Measurements from ENCODE around the gene TBC1D3B. TPM values are rescaled to one million over a fixed set of nuclear protein-coding genes. Genes with fewer than 3 reads are reported as not detected.

Gene TBC1D3B
- polyA plus RNA-seq, 1 donor = 7.1 TPM

DNA sequence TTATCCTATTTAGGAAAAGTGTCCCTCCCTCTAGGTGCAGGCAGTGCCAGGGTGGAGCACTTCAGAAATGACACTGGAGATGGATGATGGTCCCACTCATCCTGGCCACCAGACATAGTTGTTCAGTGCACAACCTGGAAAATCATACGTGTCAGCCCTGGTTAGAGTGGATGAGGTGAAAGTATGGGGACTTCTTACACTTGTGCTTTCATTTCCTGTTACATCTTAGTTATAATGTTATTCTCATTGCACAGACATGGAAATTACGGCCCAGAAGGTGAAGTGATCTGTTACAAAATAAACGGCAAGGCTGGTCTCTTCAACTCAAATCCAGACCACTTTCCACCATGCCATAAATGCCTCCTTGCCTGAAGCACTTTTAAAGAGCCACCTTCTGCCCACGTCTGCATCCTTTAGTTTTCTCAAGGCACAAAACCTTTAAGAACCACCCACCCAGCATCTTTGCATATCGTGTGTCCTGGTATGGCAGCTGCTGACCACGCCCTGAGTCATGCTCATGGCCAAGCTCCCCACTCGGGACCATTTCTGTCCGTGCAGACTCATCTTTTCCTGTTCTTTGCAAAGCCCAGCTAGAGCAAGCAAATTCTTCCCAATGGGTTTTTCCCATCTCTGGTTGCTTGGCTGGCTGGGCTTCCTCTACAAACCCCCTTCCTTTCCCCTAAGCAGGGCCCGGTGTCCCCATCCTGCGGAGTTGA, 22.4 kb downstream of the TBC1D3B start:
- Histone ChIP-seq H3K36me3 (ENCODE audit: control insufficient read depth, insufficient read depth, low read length) (no peaks in the 10 kb centered on the region), H3K4me3 (ENCODE audit: low read length) (no peak overlapping the region), H3K9me3 (ENCODE audit: control insufficient read depth, low read depth, low read length) (no peaks in the 10 kb centered on the region), H3K4me1 (ENCODE audit: control insufficient read depth, insufficient read depth, low read length) (no peaks in the 10 kb centered on the region), H3K27me3 (ENCODE audit: control insufficient read depth, insufficient read depth, low read length) (no peaks in the 10 kb centered on the region), H3K27ac (ENCODE audit: low read length) (no peak overlapping the region)
- DNase-seq = no peak
- WGBS (ENCODE audit: insufficient coverage, low lambda C conversion rate) = no CpG with 5 or more reads among the region's 10 CpGs

DNA sequence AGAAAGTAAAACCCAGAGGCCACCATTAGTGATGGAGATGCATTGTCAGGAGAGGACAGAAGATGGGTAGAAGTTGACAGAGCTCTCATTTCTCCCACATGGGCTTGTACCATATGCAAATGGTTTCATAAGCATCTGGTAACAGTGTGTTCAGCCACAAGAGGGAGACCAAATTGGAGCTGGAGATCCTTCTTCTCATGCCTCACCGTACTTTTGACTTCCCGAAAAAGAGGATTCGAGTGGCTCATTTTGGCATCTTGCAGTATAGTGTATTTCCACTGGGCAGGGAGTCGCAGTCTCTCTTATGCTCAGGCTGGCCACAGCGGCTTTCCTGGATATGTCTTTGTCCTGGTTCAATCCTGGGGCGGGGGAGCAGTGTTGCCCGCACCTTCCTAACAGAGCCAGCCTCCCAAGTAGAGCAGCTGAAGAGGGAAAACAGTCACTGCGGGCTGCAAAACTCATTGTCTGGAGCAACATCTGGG, 23.8 kb downstream of the TBC1D3B start:
- H3K4me3 ChIP-seq (ENCODE audit: low read length) = no peak overlapping the region
- no peaks in the 10 kb centered on the region for H3K4me1 ChIP-seq (ENCODE audit: control insufficient read depth, insufficient read depth, low read length)
- no peak for DNase-seq
- H3K9me3 ChIP-seq (ENCODE audit: control insufficient read depth, low read depth, low read length) = no peaks in the 10 kb centered on the region
- H3K27me3 ChIP-seq (ENCODE audit: control insufficient read depth, insufficient read depth, low read length) = no peaks in the 10 kb centered on the region
- no peak overlapping the region for H3K27ac ChIP-seq (ENCODE audit: low read length)
- H3K36me3 ChIP-seq (ENCODE audit: control insufficient read depth, insufficient read depth, low read length) = no peaks in the 10 kb centered on the region
- WGBS (ENCODE audit: insufficient coverage, low lambda C conversion rate) = no CpG with 5 or more reads among the region's 8 CpGs

DNA sequence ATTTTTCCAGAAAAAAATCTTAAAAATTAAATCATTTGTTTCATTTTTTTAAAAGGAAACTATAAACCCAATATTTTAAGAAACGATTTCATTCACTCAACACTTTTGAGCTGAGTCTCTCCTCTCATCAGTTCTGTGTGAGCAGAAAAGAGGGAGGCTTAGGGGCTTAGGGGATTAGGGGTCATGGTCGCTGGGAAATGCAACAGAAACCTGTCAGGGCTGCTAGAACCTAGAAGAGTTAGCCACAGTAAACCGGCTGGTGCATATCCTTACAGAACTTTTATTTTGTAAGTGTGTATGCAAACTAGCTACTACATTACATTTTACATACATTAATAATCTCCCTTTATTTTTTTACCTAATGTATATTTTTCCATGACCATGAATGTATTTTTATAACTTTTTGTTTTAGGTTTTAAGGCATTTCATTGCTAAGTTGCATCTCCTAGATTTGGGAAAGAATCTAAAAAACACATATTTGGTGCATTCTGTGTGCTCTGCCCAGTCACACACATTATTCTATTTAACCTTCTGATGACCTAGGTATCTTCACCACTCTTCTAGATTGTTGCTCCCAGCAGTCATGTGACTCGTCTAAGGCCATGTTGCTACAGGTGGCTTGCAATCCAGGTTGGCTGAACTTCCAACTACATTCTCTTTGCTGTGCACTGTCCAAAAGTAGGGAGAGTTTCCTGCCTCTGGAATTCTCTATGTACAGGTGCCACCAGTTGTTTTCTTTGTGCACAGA, 24.4 kb downstream of the TBC1D3B start:
- Histone ChIP-seq H3K4me1 (ENCODE audit: control insufficient read depth, insufficient read depth, low read length) (no peaks in the 10 kb centered on the region), H3K9me3 (ENCODE audit: control insufficient read depth, low read depth, low read length) (no peaks in the 10 kb centered on the region), H3K27me3 (ENCODE audit: control insufficient read depth, insufficient read depth, low read length) (no peaks in the 10 kb centered on the region), H3K27ac (ENCODE audit: low read length) (no peak overlapping the region), H3K4me3 (ENCODE audit: low read length) (no peak overlapping the region), H3K36me3 (ENCODE audit: control insufficient read depth, insufficient read depth, low read length) (no peaks in the 10 kb centered on the region)
- no peak for DNase-seq
- 83% methylated on average over 1 of the region's 4 CpGs for WGBS (ENCODE audit: insufficient coverage, low lambda C conversion rate)

DNA sequence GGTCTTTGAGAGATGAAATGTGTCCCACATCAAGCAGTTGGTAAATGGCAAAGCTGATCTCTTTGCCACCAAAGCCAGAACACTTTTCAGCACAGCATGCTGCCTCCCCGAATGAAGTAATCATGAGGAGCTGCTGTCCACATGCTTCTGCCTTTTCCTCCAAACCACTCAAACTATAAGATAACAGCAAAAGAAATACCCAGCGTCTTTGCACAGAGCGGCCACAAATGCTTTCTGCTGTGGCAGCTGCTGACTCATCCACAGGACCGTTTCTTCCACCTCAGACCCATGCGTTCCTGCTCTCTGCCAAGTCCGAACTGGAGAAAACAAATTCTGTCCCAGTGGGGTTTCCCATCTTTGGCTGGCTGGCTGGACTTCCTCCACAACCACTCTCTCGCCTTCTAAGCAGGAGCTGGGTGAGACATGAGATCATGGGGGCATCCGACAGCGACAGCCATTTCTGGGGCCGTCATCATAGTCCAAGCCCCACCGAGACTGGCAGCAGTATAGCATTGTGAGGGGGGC, 27.1 kb downstream of the TBC1D3B start:
- DNase-seq = no peak
- no peaks in the 10 kb centered on the region for H3K4me1 ChIP-seq (ENCODE audit: control insufficient read depth, insufficient read depth, low read length)
- H3K36me3 ChIP-seq (ENCODE audit: control insufficient read depth, insufficient read depth, low read length) = no peaks in the 10 kb centered on the region
- no peaks in the 10 kb centered on the region for H3K27me3 ChIP-seq (ENCODE audit: control insufficient read depth, insufficient read depth, low read length)
- H3K27ac ChIP-seq (ENCODE audit: low read length) = no peak overlapping the region
- no peaks in the 10 kb centered on the region for H3K9me3 ChIP-seq (ENCODE audit: control insufficient read depth, low read depth, low read length)
- no peak overlapping the region for H3K4me3 ChIP-seq (ENCODE audit: low read length)
- WGBS (ENCODE audit: insufficient coverage, low lambda C conversion rate) = no CpG with 5 or more reads among the region's 11 CpGs

DNA sequence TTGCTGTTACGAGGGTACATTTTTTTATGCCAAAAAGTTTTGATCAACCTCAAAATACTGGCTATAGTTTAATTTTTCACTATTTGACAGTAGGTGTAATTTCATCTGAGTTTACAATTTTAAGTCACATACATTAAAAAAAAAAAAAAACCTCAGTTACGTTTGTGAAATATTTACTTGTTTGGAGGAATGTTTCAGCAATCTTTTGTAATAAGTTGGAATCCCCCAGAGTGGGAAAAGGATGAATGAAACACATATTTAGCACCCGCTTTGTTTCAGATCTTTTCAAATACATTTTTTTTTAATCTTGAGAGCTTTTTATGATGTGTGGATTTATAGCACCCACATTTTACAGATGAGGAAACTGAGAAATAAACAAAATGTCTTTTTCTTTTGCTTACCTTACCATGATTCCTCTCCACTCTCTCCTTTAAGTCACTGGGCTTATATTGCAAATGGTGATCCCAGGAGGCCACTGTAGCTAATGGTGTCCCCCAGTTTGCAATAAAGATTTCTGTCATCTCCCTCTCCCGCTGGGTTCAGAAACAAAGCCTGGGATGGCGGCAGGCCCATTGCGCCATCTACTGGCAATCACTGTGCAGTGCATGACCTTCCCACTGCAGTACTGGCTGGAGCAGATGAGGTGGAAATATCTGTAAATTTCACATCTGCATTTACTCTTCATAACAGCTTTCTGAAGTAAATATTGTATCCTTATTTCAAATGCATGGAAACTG, 27.7 kb downstream of the TBC1D3B start:
- WGBS (ENCODE audit: insufficient coverage, low lambda C conversion rate) = 100% methylated on average over 2 of the region's 6 CpGs
- DNase-seq = peak; percentile 49 to 52
- H3K9me3 ChIP-seq (ENCODE audit: control insufficient read depth, low read depth, low read length) = no peaks in the 10 kb centered on the region
- H3K27ac ChIP-seq (ENCODE audit: low read length) = no peak overlapping the region
- H3K27me3 ChIP-seq (ENCODE audit: control insufficient read depth, insufficient read depth, low read length) = no peaks in the 10 kb centered on the region
- H3K4me1 ChIP-seq (ENCODE audit: control insufficient read depth, insufficient read depth, low read length) = no peaks in the 10 kb centered on the region
- H3K4me3 ChIP-seq (ENCODE audit: low read length) = no peak overlapping the region
- H3K36me3 ChIP-seq (ENCODE audit: control insufficient read depth, insufficient read depth, low read length) = no peaks in the 10 kb centered on the region

DNA sequence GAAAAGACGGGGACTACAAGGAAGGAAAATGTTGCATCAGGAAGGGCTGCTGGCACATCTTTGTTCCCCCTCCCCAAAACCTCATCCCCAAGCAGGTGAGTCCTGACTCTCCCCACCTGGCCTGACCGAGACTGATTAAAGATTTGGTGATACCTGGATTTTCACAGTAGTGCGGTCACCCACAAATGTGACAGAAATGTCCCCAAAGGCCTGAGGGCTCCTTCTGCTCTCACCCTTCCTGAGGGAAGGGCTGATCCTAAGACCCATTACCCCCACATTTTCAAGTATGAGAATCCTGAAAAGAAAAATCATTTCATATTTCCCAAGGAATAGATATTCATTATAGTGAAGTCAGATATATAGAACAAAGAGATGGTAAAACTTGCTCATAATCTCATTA, 28.8 kb downstream of the TBC1D3B start:
- Histone ChIP-seq H3K36me3 (ENCODE audit: control insufficient read depth, insufficient read depth, low read length) (no peaks in the 10 kb centered on the region), H3K4me3 (ENCODE audit: low read length) (no peak overlapping the region), H3K27me3 (ENCODE audit: control insufficient read depth, insufficient read depth, low read length) (no peaks in the 10 kb centered on the region), H3K4me1 (ENCODE audit: control insufficient read depth, insufficient read depth, low read length) (no peaks in the 10 kb centered on the region), H3K9me3 (ENCODE audit: control insufficient read depth, low read depth, low read length) (no peaks in the 10 kb centered on the region), H3K27ac (ENCODE audit: low read length) (no peak overlapping the region)
- DNase-seq = no peak
- WGBS (ENCODE audit: insufficient coverage, low lambda C conversion rate) = no CpG with 5 or more reads among the region's 3 CpGs

DNA sequence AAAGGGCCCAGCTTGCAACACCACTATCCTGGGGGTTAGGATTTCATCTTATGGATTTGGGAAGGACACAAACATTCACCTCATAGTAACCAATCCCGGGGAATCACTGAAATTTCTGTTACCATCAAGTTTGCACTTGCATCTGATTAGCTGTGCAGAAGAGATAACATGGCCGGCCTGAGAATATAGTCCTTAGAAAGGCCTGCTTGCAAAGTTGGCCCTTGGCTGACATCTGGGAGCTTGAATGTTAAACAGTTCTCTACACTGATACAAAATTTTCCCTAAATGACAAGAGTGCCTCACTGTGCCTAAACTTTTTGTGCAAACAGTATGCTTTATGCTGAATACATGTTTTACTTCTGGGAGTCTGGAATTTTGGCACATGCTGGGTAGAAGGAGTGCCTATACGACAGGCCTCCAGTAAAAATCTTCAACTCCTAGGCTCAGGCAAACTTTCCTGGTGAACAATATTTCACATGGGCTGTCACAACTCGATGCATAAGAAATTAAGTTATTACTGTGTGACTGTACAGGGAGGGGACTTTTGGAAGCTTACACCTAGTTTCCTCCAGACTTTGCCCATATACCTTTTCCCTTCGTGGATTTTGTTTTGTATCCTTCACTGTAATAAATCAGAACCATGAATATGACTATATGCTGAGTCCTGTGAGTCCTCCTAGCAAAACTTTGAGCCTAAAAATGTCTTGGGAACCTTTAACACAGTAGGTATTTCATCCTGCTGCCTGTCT, 31.3 kb downstream of the TBC1D3B start:
- no peak for DNase-seq
- peaks cover 4% of the 10 kb centered on the region for H3K4me1 ChIP-seq (ENCODE audit: control insufficient read depth, insufficient read depth, low read length)
- H3K36me3 ChIP-seq (ENCODE audit: control insufficient read depth, insufficient read depth, low read length) = no peaks in the 10 kb centered on the region
- H3K4me3 ChIP-seq (ENCODE audit: low read length) = no peak overlapping the region
- 80% methylated on average over 1 of the region's 5 CpGs for WGBS (ENCODE audit: insufficient coverage, low lambda C conversion rate)
- H3K27ac ChIP-seq (ENCODE audit: low read length) = no peak overlapping the region
- H3K9me3 ChIP-seq (ENCODE audit: control insufficient read depth, low read depth, low read length) = no peaks in the 10 kb centered on the region
- no peaks in the 10 kb centered on the region for H3K27me3 ChIP-seq (ENCODE audit: control insufficient read depth, insufficient read depth, low read length)

DNA sequence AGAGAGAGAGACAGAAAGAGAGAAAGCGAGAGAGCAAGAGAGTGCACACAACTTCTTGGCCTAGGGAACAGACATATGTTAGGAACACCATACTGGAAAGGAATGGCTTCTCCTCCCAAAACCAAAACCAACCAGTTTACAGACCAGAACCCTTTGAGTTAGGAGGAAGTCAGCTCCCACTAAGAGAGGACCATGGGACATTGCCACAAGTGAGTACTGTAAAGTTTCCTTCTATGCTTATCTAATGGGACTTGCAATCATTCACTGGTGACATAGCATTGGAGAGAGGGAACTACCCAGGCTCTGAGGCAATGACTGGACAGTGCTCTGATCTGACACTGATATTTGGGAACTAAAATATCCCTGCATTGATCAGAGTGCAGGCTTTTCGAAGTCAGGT, 32.4 kb downstream of the TBC1D3B start:
- no peaks in the 10 kb centered on the region for H3K9me3 ChIP-seq (ENCODE audit: control insufficient read depth, low read depth, low read length)
- no peak overlapping the region for H3K4me3 ChIP-seq (ENCODE audit: low read length)
- 100% methylated on average over 1 of the region's 2 CpGs for WGBS (ENCODE audit: insufficient coverage, low lambda C conversion rate)
- H3K36me3 ChIP-seq (ENCODE audit: control insufficient read depth, insufficient read depth, low read length) = no peaks in the 10 kb centered on the region
- H3K27me3 ChIP-seq (ENCODE audit: control insufficient read depth, insufficient read depth, low read length) = no peaks in the 10 kb centered on the region
- DNase-seq = no peak
- no peak overlapping the region for H3K27ac ChIP-seq (ENCODE audit: low read length)
- H3K4me1 ChIP-seq (ENCODE audit: control insufficient read depth, insufficient read depth, low read length) = peaks cover 4% of the 10 kb centered on the region

DNA sequence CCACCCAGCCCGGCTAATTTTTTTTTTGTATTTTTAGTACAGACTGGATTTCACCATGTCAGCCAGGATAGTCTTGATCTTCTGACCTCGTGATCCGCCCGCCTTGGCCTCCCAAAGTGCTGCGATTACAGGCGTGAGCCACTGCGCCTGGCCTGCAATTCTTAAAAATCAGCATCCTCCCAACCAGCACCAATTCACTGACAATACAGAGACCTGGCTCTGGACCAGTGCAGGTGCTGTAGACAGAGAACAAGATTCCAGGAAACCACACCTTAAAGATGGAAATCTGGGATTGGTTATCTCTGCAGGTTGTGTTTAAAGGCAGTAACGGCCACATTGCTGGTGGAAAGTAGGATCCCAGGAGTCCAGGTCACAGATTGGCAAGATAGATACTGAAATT, 33.6 kb downstream of the TBC1D3B start:
- H3K4me1 ChIP-seq (ENCODE audit: control insufficient read depth, insufficient read depth, low read length) = peaks cover 4% of the 10 kb centered on the region
- no peak for DNase-seq
- H3K4me3 ChIP-seq (ENCODE audit: low read length) = no peak overlapping the region
- H3K27ac ChIP-seq (ENCODE audit: low read length) = no peak overlapping the region
- 100% methylated on average over 1 of the region's 8 CpGs for WGBS (ENCODE audit: insufficient coverage, low lambda C conversion rate)
- no peaks in the 10 kb centered on the region for H3K9me3 ChIP-seq (ENCODE audit: control insufficient read depth, low read depth, low read length)
- H3K27me3 ChIP-seq (ENCODE audit: control insufficient read depth, insufficient read depth, low read length) = no peaks in the 10 kb centered on the region
- H3K36me3 ChIP-seq (ENCODE audit: control insufficient read depth, insufficient read depth, low read length) = no peaks in the 10 kb centered on the region

DNA sequence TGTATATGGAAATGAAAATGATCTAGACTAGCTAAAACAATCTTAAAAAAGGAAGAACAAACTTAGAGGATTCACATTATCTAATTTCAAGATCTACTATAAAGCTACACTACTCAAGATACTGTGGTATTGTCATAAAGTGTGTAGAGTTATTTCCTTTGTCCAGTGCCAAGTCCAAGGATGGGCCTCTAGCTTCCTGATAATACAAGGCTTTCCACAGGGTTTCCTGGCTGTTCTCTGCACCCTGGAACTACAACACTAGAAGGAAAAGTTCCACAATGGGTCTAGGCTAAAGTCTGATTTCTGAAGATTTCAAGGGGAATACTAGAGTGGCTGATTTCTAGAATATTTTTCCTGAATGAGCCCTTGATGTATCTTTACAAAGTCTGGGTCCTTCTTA, 34.2 kb downstream of the TBC1D3B start:
- H3K27ac ChIP-seq (ENCODE audit: low read length) = no peak overlapping the region
- no peaks in the 10 kb centered on the region for H3K36me3 ChIP-seq (ENCODE audit: control insufficient read depth, insufficient read depth, low read length)
- H3K9me3 ChIP-seq (ENCODE audit: control insufficient read depth, low read depth, low read length) = no peaks in the 10 kb centered on the region
- no peaks in the 10 kb centered on the region for H3K27me3 ChIP-seq (ENCODE audit: control insufficient read depth, insufficient read depth, low read length)
- H3K4me1 ChIP-seq (ENCODE audit: control insufficient read depth, insufficient read depth, low read length) = peaks cover 7% of the 10 kb centered on the region
- no peak overlapping the region for H3K4me3 ChIP-seq (ENCODE audit: low read length)
- DNase-seq = peak; percentile 21 to 58
